Left renal pelvis (tissue), 4 donors: ENCODE measurements around the gene FAM163A. TPM values are rescaled to one million over a fixed set of nuclear protein-coding genes. Genes with fewer than 3 reads are reported as not detected.
"Not testable (repeated sequence)": the region's sequence is repeated elsewhere in the genome, so short reads cannot be mapped to it uniquely, and the experiment has no call there.

Experiments
- DNase-seq, 4 donors: peaks; one replicate each; pipeline ENCODE4 v3.0.0-alpha.2; 2013; ENCODE audit warnings: low read depth in 4 of 4, low spot score in 3 of 4
- polyA plus RNA-seq, 4 donors: library from polyadenylated mRNA; unstranded; fragments of 120-200 nt; gene quantifications; one replicate each; pipeline ENCODE4 v1.2.1, GENCODE V29; 2013; ENCODE audit not compliant: insufficient read length in 4 of 4

Gene FAM163A
- polyA plus RNA-seq, 4 donors: 0.25 to 1.1 (median 0.64) TPM

- no peak for DNase-seq
These were observed 89.0 kb downstream of the FAM163A start for GRCh38 chr1:179831852-179832699.

DNA sequence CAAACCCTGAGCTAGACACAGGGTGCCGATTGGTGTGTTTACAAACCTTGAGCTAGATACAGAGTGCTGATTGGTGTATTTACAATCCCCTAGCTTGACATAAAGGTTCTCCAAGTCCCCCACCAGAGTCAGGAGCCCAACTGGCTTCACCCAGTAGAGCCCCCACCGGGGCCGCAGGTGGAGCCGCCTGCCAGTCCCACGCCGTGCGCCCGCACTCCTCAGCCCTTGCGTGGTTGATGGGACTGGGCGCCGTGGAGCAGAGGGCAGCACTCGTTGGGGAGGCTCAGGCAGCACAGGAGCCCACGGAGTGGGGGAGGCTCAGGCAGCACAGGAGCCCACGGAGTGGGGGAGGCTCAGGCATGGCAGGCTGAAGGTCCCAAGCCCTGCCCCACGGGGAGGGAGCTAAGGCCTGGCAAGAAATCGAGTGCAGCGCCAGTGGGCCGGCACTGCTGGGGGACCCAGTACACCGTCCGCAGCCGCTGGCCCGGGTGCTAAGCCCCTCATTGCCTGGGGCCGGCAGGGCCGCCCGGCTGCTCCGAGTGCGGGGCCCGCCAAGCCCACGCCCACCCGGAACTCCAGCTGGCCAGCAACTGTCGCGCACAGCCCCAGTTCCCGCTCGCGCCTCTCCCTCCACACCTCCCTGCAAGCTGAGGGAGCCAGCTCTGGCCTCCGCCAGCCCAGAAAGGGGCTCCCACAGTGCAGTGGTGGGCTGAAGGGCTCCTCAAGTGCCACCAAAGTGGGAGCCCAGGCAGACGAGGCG, 93.8 kb downstream of the FAM163A start:
- not testable (repeated sequence) for DNase-seq

GRCh38 chr1:179840107-179840506, 97.0 kb downstream of the FAM163A start:
- DNase-seq: no peak

- no peak for DNase-seq
These were observed 105.1 kb downstream of the FAM163A start for GRCh38 chr1:179848233-179848632.

GRCh38 chr1:179853102-179853501, 110.0 kb downstream of the FAM163A start:
- DNase-seq: no peak

DNA sequence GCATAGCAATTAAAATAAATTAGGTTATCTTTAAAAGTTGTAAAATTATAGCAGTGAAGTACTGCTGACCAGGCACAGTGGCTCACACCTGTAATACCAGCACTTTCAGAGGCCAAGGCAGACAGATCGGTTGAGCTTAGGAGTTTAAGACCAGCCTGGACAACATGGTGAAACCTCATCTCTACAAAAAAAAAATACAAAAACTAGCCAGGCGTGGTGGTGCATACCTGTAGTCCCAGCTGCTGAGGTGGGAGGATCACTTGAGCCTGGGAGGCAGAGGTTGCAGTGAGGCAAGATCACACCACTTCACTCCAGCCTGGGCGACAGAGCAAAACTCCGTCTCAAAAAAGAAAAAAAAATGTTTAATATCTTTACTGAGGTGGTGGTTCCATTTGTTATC, 112.7 kb downstream of the FAM163A start:
- not testable (repeated sequence) for DNase-seq

GRCh38 chr1:179856296-179856695, 113.2 kb downstream of the FAM163A start:
- no peak for DNase-seq

GRCh38 chr1:179857009-179857408, 113.9 kb downstream of the FAM163A start:
- no peak for DNase-seq

GRCh38 chr1:179860652-179861051, 117.6 kb downstream of the FAM163A start:
- no peak for DNase-seq

GRCh38 chr1:179865377-179865776, 122.3 kb downstream of the FAM163A start:
- DNase-seq: no peak

Other genes with a start within 250 kb of the FAM163A start
- 100 to 1,000 TPM in 3 of 4 donors, 1 to 10 TPM in 1; 5.0 to 444 (median 386) TPM for gene NPHS2, start 167.3 kb upstream of the FAM163A start, polyA plus RNA-seq
- gene TDRD5, start 151.5 kb upstream of the FAM163A start, polyA plus RNA-seq: 1 to 10 TPM in 3 of 4 donors, under 1 TPM in 1; 0.40 to 5.6 (median 3.5) TPM
- gene TOR1AIP2, start 134.5 kb downstream of the FAM163A start, polyA plus RNA-seq: 10 to 100 TPM; 32.8 to 39.6 (median 36.4) TPM
- gene TOR1AIP1, start 139.0 kb downstream of the FAM163A start, polyA plus RNA-seq: 10 to 100 TPM; 44.7 to 67.4 (median 57.7) TPM
- 10 to 100 TPM; 20.7 to 31.5 (median 28.7) TPM for gene CEP350, start 211.5 kb downstream of the FAM163A start, polyA plus RNA-seq